ENCODE results near the gene TBR1. TPM values are rescaled to one million over a fixed set of nuclear protein-coding genes. Genes with fewer than 3 reads are reported as not detected.

TBR1 gene
- total RNA-seq, 1 donor from 2014 or later, result 0.08 TPM

GRCh38 chr2:161416708-161417437 lies 776 bp downstream of the TBR1 start:
- DNase-seq (ENCODE audit: low read depth), result no peak
- no peaks in the 10 kb centered on the region for H3K36me3 ChIP-seq (ENCODE audit: control insufficient read depth, insufficient read depth, low read length)
- no peak overlapping the region for H3K4me3 ChIP-seq (ENCODE audit: low read depth, low read length)
- H3K27me3 ChIP-seq (ENCODE audit: control insufficient read depth, insufficient read depth, low read length), result peaks cover 69% of the 10 kb centered on the region
- no peak for TF ChIP-seq CTCF (IDR thresholded peaks at IDR 0.05; ENCODE audit: insufficient read depth, low read length, poor library complexity, severe bottlenecking)

- H3K36me3 ChIP-seq (ENCODE audit: control insufficient read depth, insufficient read depth, low read length), result no peaks in the 10 kb centered on the region
- H3K27me3 ChIP-seq (ENCODE audit: control insufficient read depth, insufficient read depth, low read length), result peaks cover 76% of the 10 kb centered on the region
- H3K4me3 ChIP-seq (ENCODE audit: low read depth, low read length), result no peak overlapping the region
- no peak for TF ChIP-seq CTCF (IDR thresholded peaks at IDR 0.05; ENCODE audit: insufficient read depth, low read length, poor library complexity, severe bottlenecking)
- DNase-seq (ENCODE audit: low read depth), result no peak
These were observed 1.6 kb downstream of the TBR1 start for GRCh38 chr2:161417438-161418274.

- Histone ChIP-seq H3K36me3 (ENCODE audit: control insufficient read depth, insufficient read depth, low read length) (no peaks in the 10 kb centered on the region), H3K27me3 (ENCODE audit: control insufficient read depth, insufficient read depth, low read length) (peaks cover 83% of the 10 kb centered on the region), H3K4me3 (ENCODE audit: low read depth, low read length) (no peak overlapping the region)
- no peak for TF ChIP-seq CTCF (IDR thresholded peaks at IDR 0.05; ENCODE audit: insufficient read depth, low read length, poor library complexity, severe bottlenecking)
- DNase-seq (ENCODE audit: low read depth), result no peak
These were observed 2.2 kb downstream of the TBR1 start for GRCh38 chr2:161418275-161418714.

GRCh38 chr2:161418715-161419637 lies 2.9 kb downstream of the TBR1 start:
- no peak for TF ChIP-seq CTCF (IDR thresholded peaks at IDR 0.05; ENCODE audit: insufficient read depth, low read length, poor library complexity, severe bottlenecking)
- H3K4me3 ChIP-seq (ENCODE audit: low read depth, low read length), result no peak overlapping the region
- DNase-seq (ENCODE audit: low read depth), result no peak
- H3K27me3 ChIP-seq (ENCODE audit: control insufficient read depth, insufficient read depth, low read length), result peaks cover 87% of the 10 kb centered on the region
- no peaks in the 10 kb centered on the region for H3K36me3 ChIP-seq (ENCODE audit: control insufficient read depth, insufficient read depth, low read length)

- peaks cover 88% of the 10 kb centered on the region for H3K27me3 ChIP-seq (ENCODE audit: control insufficient read depth, insufficient read depth, low read length)
- no peak for TF ChIP-seq CTCF (IDR thresholded peaks at IDR 0.05; ENCODE audit: insufficient read depth, low read length, poor library complexity, severe bottlenecking)
These were observed 3.6 kb downstream of the TBR1 start for GRCh38 chr2:161419638-161420190.

More at GRCh38 chr2:161419638-161420190, 3.6 kb downstream of the TBR1 start:
- H3K4me3 ChIP-seq (ENCODE audit: low read depth, low read length), result no peak overlapping the region
- H3K36me3 ChIP-seq (ENCODE audit: control insufficient read depth, insufficient read depth, low read length), result no peaks in the 10 kb centered on the region
- no peak for DNase-seq (ENCODE audit: low read depth)

Measured in kidney epithelial cell (primary cell).